ENCODE data around the gene DYNAP.

DYNAP gene

GRCh38 chr18:54636217-54636616 lies 45.2 kb downstream of the DYNAP start:
- DNase-seq (ENCODE audit: low read depth in 3 of 3): no peak

GRCh38 chr18:54641734-54642133 lies 50.7 kb downstream of the DYNAP start:
- no peak for DNase-seq (ENCODE audit: low read depth in 3 of 3)

- DNase-seq (ENCODE audit: low read depth in 3 of 3): no peak
Observed at GRCh38 chr18:54647176-54647575, 56.1 kb downstream of the DYNAP start.
